ENCODE results near the gene NEU2.
A peak's percentile ranks its signal among the peaks of the same experiment; 100 is the strongest.
"Not testable (repeated sequence)": the region's sequence is repeated elsewhere in the genome, so short reads cannot be mapped to it uniquely, and the experiment has no call there.

Gene NEU2

GRCh38 chr2:233062451-233062850 lies 30.0 kb downstream of the NEU2 start:
- peaks cover 52% of the 10 kb centered on the region for H3K36me3 Mint-ChIP-seq
- peak overlapping the region; percentile 85 for H3K27ac Mint-ChIP-seq
- H3K27me3 Mint-ChIP-seq, result no peaks in the 10 kb centered on the region
- H3K9me3 Mint-ChIP-seq, result no peaks in the 10 kb centered on the region
- CTCF ChIA-PET, result interaction anchor here (1.0 to 3.9 kb wide), 2 partner anchors 19 to 188 kb away, joined by 3 to 55 read pairs; no protein-coding TSS in a partner anchor
- H3K4me1 Mint-ChIP-seq, result peaks cover 58% of the 10 kb centered on the region
- DNase-seq, result peak; percentile 28
- peak overlapping the region; percentile 98 for H3K4me3 Mint-ChIP-seq

DNA sequence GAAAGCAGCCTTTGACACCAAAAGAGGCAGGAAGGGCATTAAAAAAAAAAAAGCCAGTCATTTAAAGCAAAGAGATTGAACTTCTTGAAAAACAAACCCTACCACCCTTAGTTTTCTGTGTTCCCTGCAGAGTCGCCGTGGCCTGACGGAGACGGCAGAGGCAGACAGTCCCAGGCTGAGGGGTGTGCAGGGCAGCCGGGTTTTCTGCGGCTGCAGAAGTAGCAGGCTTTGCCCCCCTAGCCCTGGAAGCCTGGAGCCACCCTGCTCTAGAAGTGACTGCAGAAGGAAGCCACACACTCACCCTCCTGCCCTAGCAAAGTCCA lies 30.4 kb downstream of the NEU2 start:
- Mint-ChIP-seq H3K4me3 (peak overlapping the region; percentile 98), H3K27ac (peak overlapping the region; percentile 85), H3K27me3 (no peaks in the 10 kb centered on the region), H3K9me3 (no peaks in the 10 kb centered on the region), H3K36me3 (peaks cover 54% of the 10 kb centered on the region), H3K4me1 (peaks cover 61% of the 10 kb centered on the region)
- CTCF ChIA-PET, result no interaction called here
- DNase-seq, result peak; percentile 33

DNA sequence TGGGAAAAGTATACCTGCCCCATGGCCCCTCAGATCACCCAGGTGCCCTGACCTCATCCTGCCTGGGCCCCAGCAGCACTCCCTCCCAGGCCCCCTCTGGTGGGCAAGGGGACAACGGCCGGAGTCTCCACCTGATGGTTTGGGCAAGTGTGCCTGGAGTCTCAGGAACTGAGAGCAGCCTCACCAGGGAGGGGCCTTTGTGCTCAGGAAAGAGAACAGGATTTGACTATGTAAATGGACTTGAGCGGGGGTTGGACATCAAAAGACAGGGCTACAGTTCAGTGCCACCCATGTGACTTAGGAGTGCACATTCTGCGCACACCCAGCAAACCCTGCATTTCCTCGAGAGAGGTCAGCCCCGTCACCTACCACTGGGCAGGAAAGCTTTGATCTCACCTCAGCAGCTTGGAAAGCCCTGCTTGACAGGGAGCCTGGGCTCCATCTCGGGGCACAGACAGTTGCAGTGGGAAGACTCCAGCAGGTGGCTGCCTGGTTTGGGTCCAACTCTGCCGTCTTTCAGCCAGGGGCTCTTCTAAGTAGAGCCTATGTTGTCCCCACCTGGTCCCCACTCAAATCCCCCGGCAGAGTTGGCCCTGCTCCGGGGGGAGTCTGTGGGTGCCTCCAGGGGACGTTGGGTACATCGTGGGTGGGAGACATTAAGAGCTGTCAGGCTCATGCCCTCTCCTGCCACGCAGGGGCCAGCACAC lies 30.9 kb downstream of the NEU2 start:
- Mint-ChIP-seq H3K4me1 (peaks cover 58% of the 10 kb centered on the region), H3K27me3 (no peaks in the 10 kb centered on the region), H3K4me3 (peak overlapping the region; percentile 98), H3K27ac (peak overlapping the region; percentile 85), H3K36me3 (peaks cover 55% of the 10 kb centered on the region), H3K9me3 (no peaks in the 10 kb centered on the region)
- DNase-seq, result peak; percentile 56
- CTCF ChIA-PET, result interaction anchor here (0.6 to 1.5 kb wide), 2 partner anchors 20 to 187 kb away, joined by 3 read pairs; no protein-coding TSS in a partner anchor

GRCh38 chr2:233063976-233064411 lies 31.5 kb downstream of the NEU2 start:
- H3K4me3 Mint-ChIP-seq, result peak overlapping the region; percentile 98
- CTCF ChIA-PET, result interaction anchor here (0.6 to 1.5 kb wide), 3 partner anchors 9 to 186 kb away, joined by 3 read pairs; no protein-coding TSS in a partner anchor
- H3K4me1 Mint-ChIP-seq, result peaks cover 60% of the 10 kb centered on the region
- H3K27ac Mint-ChIP-seq, result peak overlapping the region; percentile 85
- H3K9me3 Mint-ChIP-seq, result no peaks in the 10 kb centered on the region
- no peak for DNase-seq
- H3K27me3 Mint-ChIP-seq, result no peaks in the 10 kb centered on the region
- peaks cover 61% of the 10 kb centered on the region for H3K36me3 Mint-ChIP-seq

GRCh38 chr2:233064530-233065199 lies 32.2 kb downstream of the NEU2 start:
- Mint-ChIP-seq H3K27me3 (no peaks in the 10 kb centered on the region), H3K4me1 (peaks cover 61% of the 10 kb centered on the region), H3K4me3 (peak overlapping the region; percentile 53), H3K9me3 (no peaks in the 10 kb centered on the region), H3K27ac (peak overlapping the region; percentile 33), H3K36me3 (peaks cover 63% of the 10 kb centered on the region)
- CTCF ChIA-PET, result interaction anchor here (1.1 to 1.5 kb wide), 2 partner anchors 10 to 186 kb away, joined by 3 read pairs; no protein-coding TSS in a partner anchor
- no peak for DNase-seq

DNA sequence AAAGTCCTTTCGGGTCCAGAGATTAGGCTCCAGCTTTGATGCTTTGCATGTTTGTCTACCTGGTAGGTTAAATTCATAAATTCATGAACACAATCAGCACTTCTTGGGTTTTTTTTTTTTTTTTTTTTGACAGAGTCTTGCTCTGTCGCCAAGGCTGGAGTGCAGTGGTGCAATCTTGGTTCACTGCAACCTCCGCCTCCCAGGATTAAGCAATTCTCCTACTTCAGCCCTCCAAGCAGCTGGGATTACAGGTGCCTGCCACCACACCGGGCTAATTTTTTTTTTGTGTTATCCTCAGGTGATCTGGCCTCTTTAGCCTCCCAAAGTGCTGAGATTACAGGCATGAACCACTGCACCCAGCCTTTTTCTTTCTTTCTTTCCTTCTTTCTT lies 32.7 kb downstream of the NEU2 start:
- not testable (repeated sequence) for H3K27ac Mint-ChIP-seq, H3K27me3 Mint-ChIP-seq, DNase-seq, H3K4me3 Mint-ChIP-seq, H3K9me3 Mint-ChIP-seq
- CTCF ChIA-PET, result interaction anchor here (1.1 kb wide), 1 partner anchor 11 kb away, joined by 3 read pairs; no protein-coding TSS in a partner anchor
- Mint-ChIP-seq H3K36me3 (peaks cover 68% of the 10 kb centered on the region), H3K4me1 (peaks cover 61% of the 10 kb centered on the region)

GRCh38 chr2:233065954-233066470 lies 33.5 kb downstream of the NEU2 start:
- Mint-ChIP-seq H3K4me1 (peaks cover 62% of the 10 kb centered on the region), H3K36me3 (peaks cover 69% of the 10 kb centered on the region), H3K27me3 (no peaks in the 10 kb centered on the region), H3K27ac (no peak overlapping the region), H3K4me3 (no peak overlapping the region), H3K9me3 (no peaks in the 10 kb centered on the region)
- CTCF ChIA-PET, result interaction anchor here (1.6 kb wide), 1 partner anchor 12 kb away, joined by 3 read pairs; no protein-coding TSS in a partner anchor
- no peak for DNase-seq

DNA sequence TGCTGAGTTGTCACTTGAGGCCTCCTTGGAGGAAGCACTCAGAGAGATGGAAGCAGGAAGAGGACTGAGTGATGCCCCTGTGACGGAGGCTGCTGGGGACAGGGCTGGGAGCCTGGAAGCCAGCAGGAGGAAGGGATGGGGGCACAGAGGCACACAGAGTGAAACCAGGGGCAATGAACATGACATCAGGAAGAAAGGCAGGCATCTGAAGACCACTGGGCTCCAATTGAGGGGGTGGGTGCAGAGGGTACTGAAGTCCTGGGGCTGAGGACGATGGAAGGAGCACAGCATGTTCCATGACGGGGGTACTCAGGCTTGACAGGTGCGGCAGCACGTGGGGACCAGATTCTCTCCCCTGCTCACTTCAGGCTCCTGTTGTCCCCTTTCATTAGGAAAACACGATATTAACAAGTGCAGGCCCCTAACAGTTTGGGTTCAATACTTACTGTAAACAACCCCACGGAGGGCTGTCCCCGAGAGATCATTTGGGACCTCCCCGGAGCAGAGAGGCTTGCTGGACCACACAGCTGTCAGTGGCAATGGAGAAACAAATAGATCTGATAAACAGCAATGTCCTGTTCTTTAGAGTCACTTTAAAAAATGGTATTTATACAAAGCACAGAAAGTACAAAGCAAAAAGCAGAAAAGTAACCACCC lies 36.4 kb downstream of the NEU2 start:
- H3K4me3 Mint-ChIP-seq, result no peak overlapping the region
- DNase-seq, result no peak
- peaks cover 57% of the 10 kb centered on the region for H3K36me3 Mint-ChIP-seq
- peaks cover 5% of the 10 kb centered on the region for H3K9me3 Mint-ChIP-seq
- H3K27ac Mint-ChIP-seq, result no peak overlapping the region
- H3K4me1 Mint-ChIP-seq, result peaks cover 48% of the 10 kb centered on the region
- H3K27me3 Mint-ChIP-seq, result no peaks in the 10 kb centered on the region
- CTCF ChIA-PET, result no interaction called here

DNA sequence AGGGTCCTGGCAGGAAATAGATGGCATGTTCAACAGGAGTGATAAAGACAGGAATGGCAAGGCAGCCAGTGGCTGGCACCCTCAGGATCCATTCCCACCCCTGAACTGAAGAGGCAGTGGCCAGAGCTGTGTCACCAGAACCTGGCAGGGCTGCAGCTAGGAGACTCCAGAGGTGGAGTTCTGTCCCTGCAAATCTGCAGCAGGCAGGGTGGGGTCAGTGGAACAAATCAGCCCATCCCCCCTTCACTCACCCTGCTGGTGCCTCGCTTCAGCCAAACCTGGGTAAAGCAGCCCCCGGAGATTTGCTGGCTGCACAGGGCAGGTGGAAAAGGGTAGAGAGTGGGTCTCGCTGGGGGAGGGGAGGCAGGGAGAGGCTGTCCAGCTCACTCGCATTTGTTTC lies 40.4 kb downstream of the NEU2 start:
- no peak for DNase-seq
- Mint-ChIP-seq H3K4me3 (no peak overlapping the region), H3K27ac (no peak overlapping the region), H3K36me3 (peaks cover 36% of the 10 kb centered on the region), H3K27me3 (no peaks in the 10 kb centered on the region), H3K4me1 (peaks cover 22% of the 10 kb centered on the region), H3K9me3 (peaks cover 5% of the 10 kb centered on the region)
- CTCF ChIA-PET, result no interaction called here

DNA sequence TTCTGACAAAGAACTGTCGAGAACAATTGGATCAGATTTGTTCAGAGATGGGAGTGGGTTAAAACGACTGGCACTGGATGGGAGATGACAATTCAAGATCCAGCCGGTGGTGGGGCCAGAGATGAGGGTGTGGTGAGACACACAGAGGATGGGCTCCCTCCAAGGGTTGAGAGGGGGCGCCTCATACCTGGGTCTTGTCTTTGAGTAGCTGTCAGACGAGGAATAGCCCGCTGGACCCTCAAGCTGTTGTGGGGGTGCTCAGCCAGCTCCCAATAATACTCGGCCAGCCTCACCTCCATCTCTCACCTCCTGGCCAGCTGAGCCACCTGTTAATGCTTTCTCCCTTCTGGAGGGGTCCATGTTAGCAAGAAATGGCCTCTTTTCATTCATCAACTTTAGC lies 41.6 kb downstream of the NEU2 start:
- CTCF ChIA-PET, result interaction anchor here (0.7 to 1.1 kb wide), 2 partner anchors 10 to 160 kb away, joined by 3 read pairs; no protein-coding TSS in a partner anchor
- H3K27ac Mint-ChIP-seq, result no peak overlapping the region
- peaks cover 5% of the 10 kb centered on the region for H3K9me3 Mint-ChIP-seq
- peaks cover 36% of the 10 kb centered on the region for H3K36me3 Mint-ChIP-seq
- no peaks in the 10 kb centered on the region for H3K27me3 Mint-ChIP-seq
- no peak for DNase-seq
- no peak overlapping the region for H3K4me3 Mint-ChIP-seq
- H3K4me1 Mint-ChIP-seq, result peaks cover 27% of the 10 kb centered on the region

GRCh38 chr2:233075141-233075965 lies 42.9 kb downstream of the NEU2 start:
- Mint-ChIP-seq H3K4me1 (peaks cover 30% of the 10 kb centered on the region), H3K36me3 (peaks cover 38% of the 10 kb centered on the region), H3K27ac (no peak overlapping the region), H3K4me3 (no peak overlapping the region), H3K9me3 (peaks cover 5% of the 10 kb centered on the region), H3K27me3 (no peaks in the 10 kb centered on the region)
- CTCF ChIA-PET, result interaction anchor here (1.6 to 4.3 kb wide), 2 partner anchors 15 to 21 kb away, joined by 9 to 16 read pairs; partner anchors contain the start of gene INPP5D
- peak; percentile 41 for DNase-seq

DNA sequence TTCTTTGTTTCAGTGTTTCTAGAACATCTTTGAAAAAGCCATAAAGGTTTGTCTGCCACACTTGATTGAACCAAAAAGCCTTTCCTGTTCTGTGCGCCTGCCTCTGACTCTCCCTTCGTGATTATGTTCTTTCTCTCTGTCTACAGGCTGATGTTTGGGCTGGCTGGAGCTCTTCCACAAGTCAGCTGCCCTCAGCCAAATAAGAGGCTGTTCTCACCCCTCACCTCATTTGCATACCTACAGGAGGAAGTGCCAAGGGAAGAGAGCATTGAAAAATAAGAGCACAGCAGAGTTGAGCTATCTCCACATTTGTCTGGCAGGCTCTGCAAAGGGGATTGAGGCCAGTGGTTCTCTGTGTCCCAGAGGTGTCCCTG lies 43.5 kb downstream of the NEU2 start:
- peak; percentile 62 for DNase-seq
- Mint-ChIP-seq H3K27me3 (no peaks in the 10 kb centered on the region), H3K27ac (no peak overlapping the region), H3K4me1 (peaks cover 36% of the 10 kb centered on the region), H3K36me3 (peaks cover 36% of the 10 kb centered on the region), H3K4me3 (no peak overlapping the region), H3K9me3 (peaks cover 5% of the 10 kb centered on the region)
- CTCF ChIA-PET, result interaction anchor here (1.6 to 4.3 kb wide), 2 partner anchors 15 to 22 kb away, joined by 9 to 16 read pairs; partner anchors contain the start of gene INPP5D

DNA sequence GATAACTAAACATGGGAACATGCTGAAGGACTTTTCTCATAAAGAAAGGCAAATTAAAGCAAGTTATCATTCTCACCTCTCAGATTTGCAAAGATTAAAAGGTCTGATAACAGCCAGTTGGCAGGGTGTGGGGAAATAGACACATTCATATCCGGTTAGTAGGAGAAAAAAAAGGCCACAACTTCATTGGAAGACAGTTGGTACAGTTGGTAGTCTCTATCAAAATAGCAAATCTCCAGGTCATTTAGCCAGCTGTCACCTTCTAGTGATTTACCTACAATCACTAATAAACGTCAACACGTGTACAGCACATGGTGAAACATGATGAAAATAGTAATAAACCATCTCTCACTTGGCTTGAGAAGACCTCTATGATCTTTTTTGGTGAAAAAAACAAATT lies 44.3 kb downstream of the NEU2 start:
- no peak overlapping the region for H3K4me3 Mint-ChIP-seq
- CTCF ChIA-PET, result interaction anchor here (1.6 to 4.3 kb wide), 2 partner anchors 16 to 23 kb away, joined by 9 to 16 read pairs; partner anchors contain the start of gene INPP5D
- H3K4me1 Mint-ChIP-seq, result peaks cover 44% of the 10 kb centered on the region
- peaks cover 3% of the 10 kb centered on the region for H3K9me3 Mint-ChIP-seq
- H3K36me3 Mint-ChIP-seq, result peaks cover 37% of the 10 kb centered on the region
- no peak overlapping the region for H3K27ac Mint-ChIP-seq
- H3K27me3 Mint-ChIP-seq, result no peaks in the 10 kb centered on the region
- DNase-seq, result no peak

Data from activated naive CD4-positive, alpha-beta T cell treated with anti-CD3 and anti-CD28 coated beads, Interleukin-2, amount 10 ng/mL, durations not matched to agents 7 days and 5 days (primary cell).